ENCODE results near the gene FCF1.
A peak's percentile ranks its signal among the peaks of the same experiment; 100 is the strongest.
"Not testable (repeated sequence)": the region's sequence is repeated elsewhere in the genome, so short reads cannot be mapped to it uniquely, and the experiment has no call there.

The FCF1 gene

GRCh38 chr14:74758505-74758904, 45.6 kb downstream of the FCF1 start:
- H3K4me3 ChIP-seq (ENCODE audit: low read length in 2 of 2); H3K36me3 ChIP-seq (ENCODE audit: control insufficient read depth in 2 of 2, insufficient read depth in 2 of 2, low read length in 2 of 2); H3K4me1 ChIP-seq (ENCODE audit: control insufficient read depth in 2 of 2, insufficient read depth in 2 of 2, low read length in 2 of 2); H3K9ac ChIP-seq (ENCODE audit: low read depth in 1 of 2, low read length in 2 of 2); H3K27me3 ChIP-seq (ENCODE audit: control insufficient read depth in 2 of 2, insufficient read depth in 2 of 2, low read length in 2 of 2); H3K9me3 ChIP-seq (ENCODE audit: control insufficient read depth in 2 of 2, low read length in 2 of 2); H3K27ac ChIP-seq (ENCODE audit: low read depth in 2 of 2, low read length in 2 of 2): not testable (repeated sequence)

DNA sequence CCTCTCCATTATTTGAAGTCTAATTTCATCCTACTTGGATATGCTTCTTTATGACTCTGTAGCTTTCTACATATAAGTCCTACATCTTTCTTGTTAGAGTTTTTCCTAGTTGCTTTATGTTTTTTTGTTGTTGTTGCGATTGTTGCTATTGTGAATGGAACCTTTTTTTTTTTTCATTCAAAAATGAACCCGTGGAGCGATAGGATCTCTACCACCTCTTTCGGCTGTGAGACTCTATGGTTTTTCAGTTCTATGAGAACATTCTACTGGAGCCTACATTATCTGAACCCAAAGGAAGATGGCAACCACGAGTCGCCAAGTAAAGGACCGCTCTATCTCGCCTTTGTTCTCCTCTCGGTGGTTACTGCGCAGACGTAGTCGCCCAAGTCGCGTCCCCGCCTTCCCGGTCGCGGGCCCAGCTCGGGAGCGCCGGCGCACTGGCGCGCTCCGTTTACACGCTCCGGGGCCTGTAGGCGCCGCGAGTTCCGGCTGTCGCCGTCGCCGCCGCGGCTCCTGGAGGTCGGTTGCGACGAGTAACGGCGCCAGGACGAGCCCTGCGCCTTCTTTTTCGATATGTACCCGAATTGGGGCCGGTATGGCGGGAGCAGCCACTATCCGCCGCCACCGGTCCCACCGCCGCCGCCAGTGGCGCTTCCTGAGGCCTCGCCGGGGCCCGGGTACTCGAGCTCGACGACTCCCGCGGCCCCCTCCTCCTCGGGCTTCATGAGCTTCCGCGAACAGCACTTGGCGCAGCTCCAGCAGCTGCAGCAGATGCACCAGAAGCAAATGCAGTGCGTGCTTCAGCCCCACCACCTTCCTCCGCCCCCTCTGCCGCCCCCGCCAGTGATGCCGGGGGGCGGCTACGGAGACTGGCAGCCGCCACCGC, 50.2 kb downstream of the FCF1 start, which contains the start of gene YLPM1:
TSS of gene YLPM1 (plus strand) at position 400 of the 886 bp plus-strand sequence. CDS start at position 574, 174 bp downstream.
- Histone ChIP-seq H3K9me3 (ENCODE audit: control insufficient read depth in 2 of 2, low read length in 2 of 2) (no peaks in the 10 kb centered on the region), H3K27me3 (ENCODE audit: control insufficient read depth in 2 of 2, insufficient read depth in 2 of 2, low read length in 2 of 2) (no peaks in the 10 kb centered on the region), H3K4me3 (ENCODE audit: low read length in 2 of 2) (peak within 1 kb of the TSS; percentile 83 to 84), H3K36me3 (ENCODE audit: control insufficient read depth in 2 of 2, insufficient read depth in 2 of 2, low read length in 2 of 2) (no peaks in the 10 kb centered on the region), H3K27ac (ENCODE audit: low read depth in 2 of 2, low read length in 2 of 2) (peak within 1 kb of the TSS; percentile 80 to 82), H3K9ac (ENCODE audit: low read depth in 1 of 2, low read length in 2 of 2) (peak within 1 kb of the TSS; percentile 75 to 90), H3K4me1 (ENCODE audit: control insufficient read depth in 2 of 2, insufficient read depth in 2 of 2, low read length in 2 of 2) (peaks cover 15% of the 10 kb centered on the region in 2 donors)

- H3K27ac ChIP-seq (ENCODE audit: low read depth in 2 of 2, low read length in 2 of 2): peak overlapping the region in 1 of 2 donors; percentile 82
These were observed 51.0 kb downstream of the FCF1 start for GRCh38 chr14:74763803-74764531.

DNA sequence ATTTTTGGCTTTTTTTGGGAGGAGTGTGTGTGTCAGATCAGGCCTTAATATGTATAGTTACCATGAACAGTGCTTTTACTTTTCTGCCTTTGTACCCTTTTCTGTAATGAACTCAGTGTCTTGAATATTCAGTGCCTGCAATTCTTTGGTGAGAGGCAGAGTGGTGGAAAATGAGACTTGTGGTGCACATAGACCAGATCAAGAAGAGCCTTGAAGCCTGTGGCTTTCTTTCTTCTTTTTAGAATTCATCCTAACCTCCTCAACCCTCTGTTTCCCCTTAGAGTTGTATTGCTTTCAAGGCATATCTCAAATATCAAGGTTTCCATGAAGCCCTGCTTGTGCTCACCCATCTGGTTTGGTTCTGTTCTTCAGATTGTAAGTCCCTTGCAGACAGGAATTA, 52.8 kb downstream of the FCF1 start:
- Histone ChIP-seq H3K4me3 (ENCODE audit: low read length in 2 of 2) (peak overlapping the region in 1 of 2 donors; percentile 83), H3K4me1 (ENCODE audit: control insufficient read depth in 2 of 2, insufficient read depth in 2 of 2, low read length in 2 of 2) (peaks cover 15% of the 10 kb centered on the region in 2 donors), H3K9ac (ENCODE audit: low read depth in 1 of 2, low read length in 2 of 2) (no peak overlapping the region), H3K9me3 (ENCODE audit: control insufficient read depth in 2 of 2, low read length in 2 of 2) (no peaks in the 10 kb centered on the region), H3K27ac (ENCODE audit: low read depth in 2 of 2, low read length in 2 of 2) (no peak overlapping the region), H3K36me3 (ENCODE audit: control insufficient read depth in 2 of 2, insufficient read depth in 2 of 2, low read length in 2 of 2) (no peaks in the 10 kb centered on the region), H3K27me3 (ENCODE audit: control insufficient read depth in 2 of 2, insufficient read depth in 2 of 2, low read length in 2 of 2) (no peaks in the 10 kb centered on the region)

More at GRCh38 chr14:74763803-74764531, 51.0 kb downstream of the FCF1 start:
- Histone ChIP-seq H3K27me3 (ENCODE audit: control insufficient read depth in 2 of 2, insufficient read depth in 2 of 2, low read length in 2 of 2) (no peaks in the 10 kb centered on the region), H3K4me1 (ENCODE audit: control insufficient read depth in 2 of 2, insufficient read depth in 2 of 2, low read length in 2 of 2) (peaks cover 15% of the 10 kb centered on the region in 2 donors), H3K9me3 (ENCODE audit: control insufficient read depth in 2 of 2, low read length in 2 of 2) (no peaks in the 10 kb centered on the region), H3K36me3 (ENCODE audit: control insufficient read depth in 2 of 2, insufficient read depth in 2 of 2, low read length in 2 of 2) (no peaks in the 10 kb centered on the region), H3K9ac (ENCODE audit: low read depth in 1 of 2, low read length in 2 of 2) (peak overlapping the region; percentile 75 to 90), H3K4me3 (ENCODE audit: low read length in 2 of 2) (peak overlapping the region; percentile 83 to 84)

GRCh38 chr14:74771399-74771798, 58.5 kb downstream of the FCF1 start:
- no peaks in the 10 kb centered on the region for H3K27me3 ChIP-seq (ENCODE audit: control insufficient read depth in 2 of 2, insufficient read depth in 2 of 2, low read length in 2 of 2)

GRCh38 chr14:74784634-74785033, 71.7 kb downstream of the FCF1 start:
- Histone ChIP-seq H3K4me1 (ENCODE audit: control insufficient read depth in 2 of 2, insufficient read depth in 2 of 2, low read length in 2 of 2) (no peaks in the 10 kb centered on the region), H3K27me3 (ENCODE audit: control insufficient read depth in 2 of 2, insufficient read depth in 2 of 2, low read length in 2 of 2) (no peaks in the 10 kb centered on the region), H3K9ac (ENCODE audit: low read depth in 1 of 2, low read length in 2 of 2) (no peak overlapping the region), H3K27ac (ENCODE audit: low read depth in 2 of 2, low read length in 2 of 2) (no peak overlapping the region), H3K4me3 (ENCODE audit: low read length in 2 of 2) (no peak overlapping the region), H3K9me3 (ENCODE audit: control insufficient read depth in 2 of 2, low read length in 2 of 2) (no peaks in the 10 kb centered on the region), H3K36me3 (ENCODE audit: control insufficient read depth in 2 of 2, insufficient read depth in 2 of 2, low read length in 2 of 2) (peaks cover 37 to 63% of the 10 kb centered on the region in 2 donors)

More at GRCh38 chr14:74771399-74771798, 58.5 kb downstream of the FCF1 start:
- no peaks in the 10 kb centered on the region for H3K36me3 ChIP-seq (ENCODE audit: control insufficient read depth in 2 of 2, insufficient read depth in 2 of 2, low read length in 2 of 2)
- H3K9ac ChIP-seq (ENCODE audit: low read depth in 1 of 2, low read length in 2 of 2): no peak overlapping the region
- H3K9me3 ChIP-seq (ENCODE audit: control insufficient read depth in 2 of 2, low read length in 2 of 2): no peaks in the 10 kb centered on the region
- no peaks in the 10 kb centered on the region for H3K4me1 ChIP-seq (ENCODE audit: control insufficient read depth in 2 of 2, insufficient read depth in 2 of 2, low read length in 2 of 2)
- H3K27ac ChIP-seq (ENCODE audit: low read depth in 2 of 2, low read length in 2 of 2): no peak overlapping the region
- H3K4me3 ChIP-seq (ENCODE audit: low read length in 2 of 2): no peak overlapping the region

- Histone ChIP-seq H3K9ac (ENCODE audit: low read depth in 1 of 2, low read length in 2 of 2) (no peak overlapping the region), H3K9me3 (ENCODE audit: control insufficient read depth in 2 of 2, low read length in 2 of 2) (no peaks in the 10 kb centered on the region), H3K4me3 (ENCODE audit: low read length in 2 of 2) (no peak overlapping the region), H3K4me1 (ENCODE audit: control insufficient read depth in 2 of 2, insufficient read depth in 2 of 2, low read length in 2 of 2) (no peaks in the 10 kb centered on the region), H3K27ac (ENCODE audit: low read depth in 2 of 2, low read length in 2 of 2) (no peak overlapping the region), H3K36me3 (ENCODE audit: control insufficient read depth in 2 of 2, insufficient read depth in 2 of 2, low read length in 2 of 2) (peaks cover 36 to 60% of the 10 kb centered on the region in 2 donors), H3K27me3 (ENCODE audit: control insufficient read depth in 2 of 2, insufficient read depth in 2 of 2, low read length in 2 of 2) (no peaks in the 10 kb centered on the region)
These were observed 72.2 kb downstream of the FCF1 start for GRCh38 chr14:74785056-74785613.

- Histone ChIP-seq H3K9me3 (ENCODE audit: control insufficient read depth in 2 of 2, low read length in 2 of 2) (no peaks in the 10 kb centered on the region), H3K27ac (ENCODE audit: low read depth in 2 of 2, low read length in 2 of 2) (no peak overlapping the region), H3K36me3 (ENCODE audit: control insufficient read depth in 2 of 2, insufficient read depth in 2 of 2, low read length in 2 of 2) (peaks cover 21 to 43% of the 10 kb centered on the region in 2 donors)
These were observed 73.9 kb downstream of the FCF1 start for GRCh38 chr14:74786796-74787315.

More at GRCh38 chr14:74786796-74787315, 73.9 kb downstream of the FCF1 start:
- Histone ChIP-seq H3K4me1 (ENCODE audit: control insufficient read depth in 2 of 2, insufficient read depth in 2 of 2, low read length in 2 of 2) (no peaks in the 10 kb centered on the region), H3K4me3 (ENCODE audit: low read length in 2 of 2) (no peak overlapping the region), H3K27me3 (ENCODE audit: control insufficient read depth in 2 of 2, insufficient read depth in 2 of 2, low read length in 2 of 2) (no peaks in the 10 kb centered on the region), H3K9ac (ENCODE audit: low read depth in 1 of 2, low read length in 2 of 2) (no peak overlapping the region)
